Hepatocyte (in vitro differentiated cells): ENCODE measurements around the gene PKNOX2.

Experiments used
- CTCF ChIP-seq: fragments of 200-600 bp; sonication (generic); IDR thresholded peaks from 2 replicates; pipeline ENCODE4 v1.5.1; 2016; ENCODE audit warnings: antibody characterized with exemption, mild to moderate bottlenecking; ENCODE audit not compliant: poor library complexity
- EZH2phosphoT487 ChIP-seq: fragments of 200-600 bp; sonication (generic); IDR thresholded peaks from one replicate; pipeline ENCODE4 v1.6.1; 2018; ENCODE audit warnings: antibody characterized with exemption, mild to moderate bottlenecking, low read depth, moderate library complexity; ENCODE audit not compliant: unreplicated experiment, severe bottlenecking

DNA sequence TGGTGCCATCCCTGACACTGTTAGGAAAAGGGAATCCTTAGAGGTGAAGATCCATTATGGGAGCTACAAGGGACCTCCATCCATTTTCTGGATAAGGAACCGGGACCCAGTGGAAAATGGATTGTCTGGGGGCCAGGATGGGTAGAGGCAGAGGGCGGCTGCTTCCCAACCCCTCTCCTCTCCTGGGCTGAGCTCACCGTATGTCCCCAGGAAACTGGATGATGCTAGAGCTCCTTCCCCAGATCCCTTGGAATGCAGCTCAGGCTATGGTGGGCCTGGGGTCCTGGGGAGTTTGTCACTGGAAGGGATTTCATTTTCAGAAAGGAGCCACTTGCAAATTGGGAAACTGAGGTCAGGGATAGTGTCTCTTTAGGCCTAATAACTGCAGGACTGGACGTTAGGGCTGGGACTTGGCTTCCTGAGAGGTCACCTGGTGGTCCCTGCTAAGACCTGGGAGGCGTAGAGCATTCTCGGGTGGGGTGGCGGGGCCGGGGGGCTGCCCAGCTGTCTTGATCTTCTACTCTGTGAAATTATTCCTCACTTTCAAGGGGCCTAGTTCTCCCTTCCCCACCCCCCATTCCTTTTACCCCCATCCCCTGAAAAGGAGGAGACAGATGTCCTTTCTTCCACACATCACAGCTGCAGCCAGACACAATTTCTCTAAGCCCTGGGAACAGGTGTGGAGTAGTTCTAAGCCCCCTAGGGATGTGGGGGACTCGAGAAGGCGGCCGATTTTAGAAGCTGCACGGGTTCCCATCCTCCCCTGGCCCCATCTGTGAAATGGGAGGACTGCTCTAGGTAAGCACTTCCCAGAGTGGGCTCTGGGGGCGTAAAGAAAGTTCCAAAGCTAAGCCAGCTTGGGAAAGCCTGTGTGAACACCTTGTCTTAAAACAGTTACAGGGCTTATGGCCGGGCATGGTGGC is 99.8 kb downstream of the PKNOX2 start:
- no peak for TF ChIP-seq CTCF
- TF ChIP-seq EZH2phosphoT487: no peak
